Gastrocnemius medialis (tissue), 4 donors: ENCODE measurements around the gene ITGB3. TPM values are rescaled to one million over a fixed set of nuclear protein-coding genes. Genes with fewer than 3 reads are reported as not detected.
"Not testable (repeated sequence)": the region's sequence is repeated elsewhere in the genome, so short reads cannot be mapped to it uniquely, and the experiment has no call there.

Experiments
- ATAC-seq, 2 donors: fragments of 150-250 bp; one replicate each; pipeline ENCODE4 v1.9.1; 2016
- DNase-seq, 2 donors: peaks; one replicate each; pipeline ENCODE4 v3.0.0-alpha.2; 2019
- H3K27ac ChIP-seq, 4 donors: fragments of 200-600 bp; sonication (generic); 1 replicate in 1 of 4; 2 replicates in 3 of 4; pipeline ENCODE4 v1.5.1; 2016 to 2018; ENCODE audit warnings: mild to moderate bottlenecking in 2 of 4, moderate library complexity in 1 of 4
- H3K27me3 ChIP-seq, 3 donors: fragments of 200-600 bp; sonication (generic) in 2 of 3; 1 replicate in 1 of 3; 2 replicates in 2 of 3; pipeline versions ENCODE4 v1.5.1 to v1.6.0; 2016 to 2019; ENCODE audit warnings: mild to moderate bottlenecking in 1 of 3, moderate library complexity in 1 of 3
- H3K36me3 ChIP-seq, 2 donors: fragments of 200-600 bp; sonication (generic) in 1 of 2; one replicate each; pipeline ENCODE4 v1.5.1; 2017 to 2018
- H3K4me1 ChIP-seq, 2 donors: fragments of 200-600 bp; sonication (generic) in 1 of 2; one replicate each; pipeline ENCODE4 v1.5.1; 2016 to 2017; ENCODE audit warnings: mild to moderate bottlenecking in 2 of 2
- H3K4me3 ChIP-seq, 4 donors: fragments of 200-600 bp; sonication (generic) in 3 of 4; 1 replicate in 1 of 4; 2 replicates in 3 of 4; pipeline ENCODE4 v1.5.1; 2016 to 2019; ENCODE audit warnings: mild to moderate bottlenecking in 2 of 4
- H3K9me3 ChIP-seq, 3 donors: fragments of 200-600 bp; sonication (generic) in 2 of 3; 1 replicate in 1 of 3; 2 replicates in 2 of 3; pipeline ENCODE4 v1.5.1; 2016 to 2019
- CTCF ChIP-seq, 5 experiments: fragments of 450-650 bp in 3 of 5; fragments of 200-600 bp in 2 of 5; sonication (generic) in 2 of 5; IDR thresholded peaks in 4 of 5; conservative IDR thresholded peaks in 1 of 5; 1 replicate in 4 of 5; 2 replicates in 1 of 5; pipeline ENCODE4 v1.5.1; 2016 to 2019; ENCODE audit warnings: antibody characterized with exemption in 5 of 5, mild to moderate bottlenecking in 3 of 5, moderate library complexity in 3 of 5
- POLR2A ChIP-seq, 2 donors: fragments of 450-650 bp; IDR thresholded peaks; one replicate each; pipeline ENCODE4 v1.6.1; 2017; ENCODE audit warnings: antibody characterized with exemption in 2 of 2, mild to moderate bottlenecking in 2 of 2, moderate library complexity in 2 of 2
- in situ Hi-C, 4 donors: fragments of 200-750 bp; cut with MboI; loops; one replicate each; pipeline versions ENCODE4 v1.15.0 to v1.8.0; 2017; ENCODE audit warnings: low sequenced_read_pairs in 4 of 4
- intact Hi-C: fragments of 100-400 bp; cut with DNase I; formaldehyde crosslinking; loops from one replicate; pipeline ENCODE4 v1.15.1; 2023; ENCODE audit warnings: low total_unique reads
- total RNA-seq, 4 donors: library from RNA; depleted of rRNA; stranded (reverse); fragments of >200 nt; gene quantifications; one replicate each; pipeline versions ENCODE4 v1.1.0 to v1.2.3, GENCODE V29; 2016

Gene ITGB3
- total RNA-seq, 4 donors from 2014 or later, result 0.92 to 6.2 (median 1.9) TPM; not detected in 1

DNA sequence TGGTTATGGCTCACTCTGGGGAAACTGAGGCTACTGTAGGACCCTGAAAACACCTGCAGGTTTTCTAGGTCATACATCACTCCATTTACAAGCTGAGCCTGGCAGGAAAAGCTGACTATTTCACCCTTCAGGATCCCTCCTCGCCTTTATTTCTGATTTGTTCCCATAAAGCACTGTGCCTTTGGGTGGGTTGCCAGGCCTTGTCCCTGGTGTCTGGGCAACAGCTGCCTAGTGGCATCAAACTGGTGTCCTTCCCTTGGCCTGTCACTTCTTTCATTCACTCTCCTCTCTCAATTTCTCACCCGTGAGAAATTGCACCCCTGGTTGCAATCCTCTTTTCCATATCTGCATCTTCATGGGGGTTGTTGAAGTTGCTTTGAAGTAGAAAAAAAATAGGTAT lies 42.8 kb upstream of the ITGB3 start:
- Histone ChIP-seq H3K27ac (no peak overlapping the region), H3K9me3 (no peaks in the 10 kb centered on the region), H3K4me3 (no peak overlapping the region), H3K27me3 (no peaks in the 10 kb centered on the region), H3K4me1 (peaks cover under 1 to 9% of the 10 kb centered on the region in 2 donors), H3K36me3 (no peaks in the 10 kb centered on the region)
- ATAC-seq (no peak), DNase-seq (no peak)
- in situ Hi-C loops (no loop called here), intact Hi-C loops (no loop called here)
- TF ChIP-seq POLR2A (IDR thresholded peaks at IDR 0.05) (no peak), CTCF (IDR thresholded peaks at IDR 0.05 in 4 of 5, conservative IDR thresholded peaks at IDR 0.05 in 1 of 5) (no peak)

DNA sequence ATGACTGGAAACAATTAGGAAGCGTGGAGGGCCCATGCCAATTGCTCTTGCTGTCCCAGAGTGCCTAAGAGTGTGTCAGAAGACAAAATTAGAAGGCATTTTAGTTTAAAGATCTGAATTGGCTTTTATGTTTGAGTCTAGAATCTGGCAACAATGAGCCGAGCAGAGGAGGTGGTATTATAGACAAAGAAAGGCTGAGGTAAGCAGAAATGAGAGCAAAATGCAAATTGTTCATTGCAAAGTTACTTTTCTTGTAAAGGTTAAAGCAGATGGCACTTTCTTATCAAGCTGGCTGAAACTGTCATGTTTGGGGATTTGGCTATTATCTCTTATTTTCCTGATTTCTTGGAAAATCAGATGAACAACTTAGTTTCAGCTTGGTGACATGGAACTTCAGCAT lies 41.2 kb upstream of the ITGB3 start:
- intact Hi-C loops (no loop called here), in situ Hi-C loops (no loop called here)
- Histone ChIP-seq H3K4me1 (peaks cover 0 to 5% of the 10 kb centered on the region in 2 donors), H3K36me3 (no peaks in the 10 kb centered on the region), H3K9me3 (no peaks in the 10 kb centered on the region), H3K4me3 (no peak overlapping the region), H3K27ac (no peak overlapping the region), H3K27me3 (no peaks in the 10 kb centered on the region)
- ATAC-seq, result no peak
- no peak for DNase-seq
- no peak for TF ChIP-seq CTCF (IDR thresholded peaks at IDR 0.05 in 4 of 5, conservative IDR thresholded peaks at IDR 0.05 in 1 of 5)
- no peak for TF ChIP-seq POLR2A (IDR thresholded peaks at IDR 0.05)

DNA sequence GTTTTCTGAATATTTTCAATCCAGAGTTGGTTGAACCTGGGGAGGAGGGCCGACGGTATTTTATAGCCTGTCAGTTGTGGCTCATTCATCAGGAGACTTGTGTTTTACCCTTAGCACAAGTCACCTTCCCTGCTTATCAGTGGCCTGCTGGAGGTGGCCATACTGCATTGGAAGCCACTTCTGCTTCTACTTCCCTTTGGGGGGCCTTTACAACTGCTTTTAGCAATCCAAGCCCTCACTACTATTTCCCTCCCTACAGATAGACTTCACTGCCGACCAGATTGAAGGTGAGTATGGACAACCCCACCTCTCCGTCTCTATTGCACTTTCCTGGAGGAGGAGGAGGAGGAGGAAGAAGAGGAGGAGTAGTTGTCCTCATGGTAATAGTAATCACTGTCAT lies 40.1 kb upstream of the ITGB3 start:
- no peak for DNase-seq
- no peak overlapping the region for H3K27ac ChIP-seq
- in situ Hi-C loops, result no loop called here
- peaks cover 0 to 5% of the 10 kb centered on the region in 2 donors for H3K4me1 ChIP-seq
- TF ChIP-seq POLR2A (IDR thresholded peaks at IDR 0.05) (no peak), CTCF (IDR thresholded peaks at IDR 0.05 in 4 of 5, conservative IDR thresholded peaks at IDR 0.05 in 1 of 5) (no peak)
- no peaks in the 10 kb centered on the region for H3K27me3 ChIP-seq
- H3K4me3 ChIP-seq, result no peak overlapping the region
- ATAC-seq, result no peak
- no peaks in the 10 kb centered on the region for H3K36me3 ChIP-seq
- intact Hi-C loops, result no loop called here
- no peaks in the 10 kb centered on the region for H3K9me3 ChIP-seq

DNA sequence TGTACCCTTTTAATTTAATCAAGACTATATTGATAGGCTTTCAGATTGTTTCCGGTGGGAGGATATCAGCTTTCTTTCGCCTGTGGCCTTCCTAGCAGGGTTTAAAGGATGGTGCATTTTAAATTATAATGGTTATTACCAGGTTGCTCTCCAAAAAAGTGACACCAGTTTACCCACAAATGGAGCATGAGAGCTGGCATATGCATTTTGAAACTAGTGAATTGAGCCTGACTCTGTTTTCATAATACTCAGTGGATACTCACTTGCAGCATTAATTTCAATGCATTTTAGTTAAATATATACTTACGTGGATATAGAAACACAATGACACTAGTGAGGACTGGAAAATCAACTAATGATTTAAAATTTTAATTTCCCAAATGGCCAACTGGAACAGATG lies 38.7 kb upstream of the ITGB3 start:
- intact Hi-C loops, result no loop called here

DNA sequence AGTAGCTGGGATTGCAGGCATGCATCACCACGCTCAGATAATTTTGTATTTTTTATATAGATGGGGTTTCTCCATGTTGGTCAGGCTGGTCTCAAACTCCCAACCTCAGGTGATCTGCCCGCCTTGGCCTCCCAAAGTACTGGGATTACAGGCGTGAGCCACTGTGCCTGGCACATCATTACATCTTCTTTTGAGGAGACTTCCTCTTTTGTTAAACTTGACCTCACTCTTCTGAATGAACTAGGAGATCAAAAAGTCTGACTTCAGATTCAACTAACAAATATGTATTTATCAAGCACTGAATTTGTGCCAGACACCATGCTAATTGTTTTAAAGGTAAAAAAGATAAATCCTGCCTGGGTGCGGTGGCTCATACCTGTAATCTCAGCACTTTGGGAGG lies 36.8 kb upstream of the ITGB3 start:
- intact Hi-C loops, H3K27me3 ChIP-seq, H3K4me1 ChIP-seq, H3K36me3 ChIP-seq, H3K4me3 ChIP-seq, DNase-seq, H3K9me3 ChIP-seq, H3K27ac ChIP-seq, in situ Hi-C loops, ATAC-seq: not testable (repeated sequence)

More for the DNA sequence above, 38.7 kb upstream of the ITGB3 start:
- no peak overlapping the region for H3K4me3 ChIP-seq
- TF ChIP-seq POLR2A (IDR thresholded peaks at IDR 0.05), result no peak
- no peak for TF ChIP-seq CTCF (IDR thresholded peaks at IDR 0.05 in 4 of 5, conservative IDR thresholded peaks at IDR 0.05 in 1 of 5)
- H3K9me3 ChIP-seq, result no peaks in the 10 kb centered on the region
- no peak for DNase-seq
- ATAC-seq, result no peak
- in situ Hi-C loops, result no loop called here
- H3K27ac ChIP-seq, result no peak overlapping the region
- no peaks in the 10 kb centered on the region for H3K36me3 ChIP-seq
- H3K27me3 ChIP-seq, result no peaks in the 10 kb centered on the region
- peaks cover 0 to 5% of the 10 kb centered on the region in 2 donors for H3K4me1 ChIP-seq

- ATAC-seq, intact Hi-C loops, DNase-seq, H3K9me3 ChIP-seq, H3K27me3 ChIP-seq, H3K4me3 ChIP-seq, H3K4me1 ChIP-seq, in situ Hi-C loops, H3K36me3 ChIP-seq, H3K27ac ChIP-seq: not testable (repeated sequence)
These were observed 36.3 kb upstream of the ITGB3 start for GRCh38 chr17:47217279-47217678.
